Measurements from ENCODE around the gene GLI3. TPM values are rescaled to one million over a fixed set of nuclear protein-coding genes. Genes with fewer than 3 reads are reported as not detected.

Gene GLI3
- polyA plus RNA-seq, 2 of the 4 experiments (the other 2 are of a cell fraction) = 0.09 TPM; not detected in 1

DNA sequence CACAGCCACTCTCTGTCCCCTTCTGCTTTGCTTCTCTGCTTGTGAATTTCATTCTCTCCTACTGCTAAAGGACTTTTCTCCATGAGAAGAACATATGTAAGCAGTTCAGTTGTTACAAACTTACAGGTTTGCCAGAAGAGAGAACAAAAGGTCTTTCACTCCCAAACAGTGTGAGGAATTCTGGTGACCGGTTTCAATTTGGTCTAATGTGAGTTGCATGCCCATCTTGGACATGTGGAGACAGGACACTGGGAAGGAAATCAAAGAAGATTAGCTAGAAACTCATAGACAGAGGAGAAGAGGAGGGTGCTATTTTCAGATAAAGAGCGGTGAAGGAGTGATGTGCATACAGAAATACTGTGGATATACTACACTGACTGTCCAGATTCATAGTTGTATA is 324.6 kb downstream of the GLI3 start:
- DNase-seq (ENCODE audit: low read depth in 1 of 2, low spot score in 1 of 2) (no peak), ATAC-seq (no peak), FAIRE-seq (no peak)
- no peak overlapping the region for H3K4me3 ChIP-seq
- no peak overlapping the region for H3K27ac ChIP-seq
- WGBS (ENCODE audit: missing lambda C conversion rate) = 14% methylated on average over 2 of the region's 2 CpGs
- TF ChIP-seq RNF2 (IDR thresholded peaks at IDR 0.05; ENCODE audit: borderline replicate concordance, low read depth) (no peak), JUNB (IDR thresholded peaks at IDR 0.05) (no peak), ZNF302 (CRISPR knock-in tag; IDR thresholded peaks at IDR 0.05) (no peak), EHF (CRISPR knock-in tag; IDR thresholded peaks at IDR 0.05) (no peak), EP300 (IDR thresholded peaks at IDR 0.05) (no peak), POLR2AphosphoS2 (conservative IDR thresholded peaks at IDR 0.05; ENCODE audit: low read length) (no peak), GATA3 (IDR thresholded peaks at IDR 0.05; ENCODE audit: borderline replicate concordance) (no peak), ZC3H11A (IDR thresholded peaks at IDR 0.05) (no peak), CBX8 (IDR thresholded peaks at IDR 0.05) (no peak), NR3C1 (IDR thresholded peaks at IDR 0.05) (no peak), NPAS2 (CRISPR knock-in tag; IDR thresholded peaks at IDR 0.05; ENCODE audit: borderline replicate concordance) (no peak), MAZ (IDR thresholded peaks at IDR 0.05; ENCODE audit: borderline replicate concordance, low read depth, low read length) (no peak), HDAC2 (IDR thresholded peaks at IDR 0.05) (no peak)
- TF ChIP-seq, protein P1, sequence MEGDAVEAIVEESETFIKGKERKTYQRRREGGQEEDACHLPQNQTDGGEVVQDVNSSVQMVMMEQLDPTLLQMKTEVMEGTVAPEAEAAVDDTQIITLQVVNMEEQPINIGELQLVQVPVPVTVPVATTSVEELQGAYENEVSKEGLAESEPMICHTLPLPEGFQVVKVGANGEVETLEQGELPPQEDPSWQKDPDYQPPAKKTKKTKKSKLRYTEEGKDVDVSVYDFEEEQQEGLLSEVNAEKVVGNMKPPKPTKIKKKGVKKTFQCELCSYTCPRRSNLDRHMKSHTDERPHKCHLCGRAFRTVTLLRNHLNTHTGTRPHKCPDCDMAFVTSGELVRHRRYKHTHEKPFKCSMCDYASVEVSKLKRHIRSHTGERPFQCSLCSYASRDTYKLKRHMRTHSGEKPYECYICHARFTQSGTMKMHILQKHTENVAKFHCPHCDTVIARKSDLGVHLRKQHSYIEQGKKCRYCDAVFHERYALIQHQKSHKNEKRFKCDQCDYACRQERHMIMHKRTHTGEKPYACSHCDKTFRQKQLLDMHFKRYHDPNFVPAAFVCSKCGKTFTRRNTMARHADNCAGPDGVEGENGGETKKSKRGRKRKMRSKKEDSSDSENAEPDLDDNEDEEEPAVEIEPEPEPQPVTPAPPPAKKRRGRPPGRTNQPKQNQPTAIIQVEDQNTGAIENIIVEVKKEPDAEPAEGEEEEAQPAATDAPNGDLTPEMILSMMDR (IDR thresholded peaks at IDR 0.05) = no peak
- TF ChIP-seq, protein P2, sequence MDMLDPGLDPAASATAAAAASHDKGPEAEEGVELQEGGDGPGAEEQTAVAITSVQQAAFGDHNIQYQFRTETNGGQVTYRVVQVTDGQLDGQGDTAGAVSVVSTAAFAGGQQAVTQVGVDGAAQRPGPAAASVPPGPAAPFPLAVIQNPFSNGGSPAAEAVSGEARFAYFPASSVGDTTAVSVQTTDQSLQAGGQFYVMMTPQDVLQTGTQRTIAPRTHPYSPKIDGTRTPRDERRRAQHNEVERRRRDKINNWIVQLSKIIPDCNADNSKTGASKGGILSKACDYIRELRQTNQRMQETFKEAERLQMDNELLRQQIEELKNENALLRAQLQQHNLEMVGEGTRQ (IDR thresholded peaks at IDR 0.05) = no peak
- TF ChIP-seq, protein P3, sequence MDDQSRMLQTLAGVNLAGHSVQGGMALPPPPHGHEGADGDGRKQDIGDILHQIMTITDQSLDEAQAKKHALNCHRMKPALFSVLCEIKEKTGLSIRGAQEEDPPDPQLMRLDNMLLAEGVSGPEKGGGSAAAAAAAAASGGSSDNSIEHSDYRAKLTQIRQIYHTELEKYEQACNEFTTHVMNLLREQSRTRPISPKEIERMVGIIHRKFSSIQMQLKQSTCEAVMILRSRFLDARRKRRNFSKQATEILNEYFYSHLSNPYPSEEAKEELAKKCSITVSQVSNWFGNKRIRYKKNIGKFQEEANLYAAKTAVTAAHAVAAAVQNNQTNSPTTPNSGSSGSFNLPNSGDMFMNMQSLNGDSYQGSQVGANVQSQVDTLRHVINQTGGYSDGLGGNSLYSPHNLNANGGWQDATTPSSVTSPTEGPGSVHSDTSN (IDR thresholded peaks at IDR 0.05) = no peak
- TF ChIP-seq, protein P4, sequence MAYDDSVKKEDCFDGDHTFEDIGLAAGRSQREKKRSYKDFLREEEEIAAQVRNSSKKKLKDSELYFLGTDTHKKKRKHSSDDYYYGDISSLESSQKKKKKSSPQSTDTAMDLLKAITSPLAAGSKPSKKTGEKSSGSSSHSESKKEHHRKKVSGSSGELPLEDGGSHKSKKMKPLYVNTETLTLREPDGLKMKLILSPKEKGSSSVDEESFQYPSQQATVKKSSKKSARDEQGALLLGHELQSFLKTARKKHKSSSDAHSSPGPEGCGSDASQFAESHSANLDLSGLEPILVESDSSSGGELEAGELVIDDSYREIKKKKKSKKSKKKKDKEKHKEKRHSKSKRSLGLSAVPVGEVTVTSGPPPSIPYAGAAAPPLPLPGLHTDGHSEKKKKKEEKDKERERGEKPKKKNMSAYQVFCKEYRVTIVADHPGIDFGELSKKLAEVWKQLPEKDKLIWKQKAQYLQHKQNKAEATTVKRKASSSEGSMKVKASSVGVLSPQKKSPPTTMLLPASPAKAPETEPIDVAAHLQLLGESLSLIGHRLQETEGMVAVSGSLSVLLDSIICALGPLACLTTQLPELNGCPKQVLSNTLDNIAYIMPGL (CRISPR knock-in tag; IDR thresholded peaks at IDR 0.05; ENCODE audit: borderline replicate concordance) = no peak
- ChIA-PET POLR2A (no interaction called here), CTCF (interaction anchor here (0.8 kb wide), 1 partner anchor 28 kb away, joined by 3 read pairs; no protein-coding TSS in a partner anchor)
- no peaks in the 10 kb centered on the region for H3K9me3 ChIP-seq
- H3K4me2 ChIP-seq = no peak overlapping the region
- peaks cover 17% of the 10 kb centered on the region; the same call in 2 of the 3 replicates for H3K4me1 ChIP-seq

DNA sequence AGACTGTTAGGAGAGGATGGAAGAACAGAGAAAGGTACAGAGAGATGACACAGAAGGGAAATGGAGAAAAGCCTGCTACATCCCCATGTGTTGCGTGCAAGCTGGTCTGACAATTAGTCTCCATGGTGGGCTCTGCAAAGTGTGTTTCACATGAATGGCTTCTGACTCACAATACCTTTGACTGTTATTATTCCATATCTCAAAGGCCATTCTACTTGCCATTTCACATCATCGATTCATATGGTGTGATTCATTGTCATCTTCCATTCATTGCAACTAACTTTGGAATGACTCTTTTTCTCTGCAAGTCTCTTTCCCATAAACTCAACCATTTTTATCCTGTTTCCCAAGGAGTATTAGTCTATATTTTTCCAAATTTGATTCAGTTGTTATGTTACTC is 325.2 kb downstream of the GLI3 start:
- H3K27ac ChIP-seq = no peak overlapping the region
- ATAC-seq (no peak), FAIRE-seq (no peak), DNase-seq (ENCODE audit: low read depth in 1 of 2, low spot score in 1 of 2) (no peak)
- no peaks in the 10 kb centered on the region for H3K9me3 ChIP-seq
- no peak overlapping the region for H3K4me3 ChIP-seq
- POLR2A ChIA-PET = no interaction called here
- TF ChIP-seq JUNB (IDR thresholded peaks at IDR 0.05) = no peak
- no peak for TF ChIP-seq ZFP36 (IDR thresholded peaks at IDR 0.05; ENCODE audit: borderline replicate concordance, partially characterized antibody)
- TF ChIP-seq, protein P5, sequence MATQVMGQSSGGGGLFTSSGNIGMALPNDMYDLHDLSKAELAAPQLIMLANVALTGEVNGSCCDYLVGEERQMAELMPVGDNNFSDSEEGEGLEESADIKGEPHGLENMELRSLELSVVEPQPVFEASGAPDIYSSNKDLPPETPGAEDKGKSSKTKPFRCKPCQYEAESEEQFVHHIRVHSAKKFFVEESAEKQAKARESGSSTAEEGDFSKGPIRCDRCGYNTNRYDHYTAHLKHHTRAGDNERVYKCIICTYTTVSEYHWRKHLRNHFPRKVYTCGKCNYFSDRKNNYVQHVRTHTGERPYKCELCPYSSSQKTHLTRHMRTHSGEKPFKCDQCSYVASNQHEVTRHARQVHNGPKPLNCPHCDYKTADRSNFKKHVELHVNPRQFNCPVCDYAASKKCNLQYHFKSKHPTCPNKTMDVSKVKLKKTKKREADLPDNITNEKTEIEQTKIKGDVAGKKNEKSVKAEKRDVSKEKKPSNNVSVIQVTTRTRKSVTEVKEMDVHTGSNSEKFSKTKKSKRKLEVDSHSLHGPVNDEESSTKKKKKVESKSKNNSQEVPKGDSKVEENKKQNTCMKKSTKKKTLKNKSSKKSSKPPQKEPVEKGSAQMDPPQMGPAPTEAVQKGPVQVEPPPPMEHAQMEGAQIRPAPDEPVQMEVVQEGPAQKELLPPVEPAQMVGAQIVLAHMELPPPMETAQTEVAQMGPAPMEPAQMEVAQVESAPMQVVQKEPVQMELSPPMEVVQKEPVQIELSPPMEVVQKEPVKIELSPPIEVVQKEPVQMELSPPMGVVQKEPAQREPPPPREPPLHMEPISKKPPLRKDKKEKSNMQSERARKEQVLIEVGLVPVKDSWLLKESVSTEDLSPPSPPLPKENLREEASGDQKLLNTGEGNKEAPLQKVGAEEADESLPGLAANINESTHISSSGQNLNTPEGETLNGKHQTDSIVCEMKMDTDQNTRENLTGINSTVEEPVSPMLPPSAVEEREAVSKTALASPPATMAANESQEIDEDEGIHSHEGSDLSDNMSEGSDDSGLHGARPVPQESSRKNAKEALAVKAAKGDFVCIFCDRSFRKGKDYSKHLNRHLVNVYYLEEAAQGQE (IDR thresholded peaks at IDR 0.05) = no peak
- no peak for TF ChIP-seq EP300 (IDR thresholded peaks at IDR 0.05)
- TF ChIP-seq HEYL (CRISPR knock-in tag; IDR thresholded peaks at IDR 0.05) = no peak
- TF ChIP-seq, protein P6, sequence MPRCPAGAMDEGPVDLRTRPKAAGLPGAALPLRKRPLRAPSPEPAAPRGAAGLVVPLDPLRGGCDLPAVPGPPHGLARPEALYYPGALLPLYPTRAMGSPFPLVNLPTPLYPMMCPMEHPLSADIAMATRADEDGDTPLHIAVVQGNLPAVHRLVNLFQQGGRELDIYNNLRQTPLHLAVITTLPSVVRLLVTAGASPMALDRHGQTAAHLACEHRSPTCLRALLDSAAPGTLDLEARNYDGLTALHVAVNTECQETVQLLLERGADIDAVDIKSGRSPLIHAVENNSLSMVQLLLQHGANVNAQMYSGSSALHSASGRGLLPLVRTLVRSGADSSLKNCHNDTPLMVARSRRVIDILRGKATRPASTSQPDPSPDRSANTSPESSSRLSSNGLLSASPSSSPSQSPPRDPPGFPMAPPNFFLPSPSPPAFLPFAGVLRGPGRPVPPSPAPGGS (IDR thresholded peaks at IDR 0.05) = no peak
- no peak for TF ChIP-seq CBX2 (IDR thresholded peaks at IDR 0.05; ENCODE audit: borderline replicate concordance, low read depth)
- TF ChIP-seq EHMT2 (IDR thresholded peaks at IDR 0.05; ENCODE audit: low read depth) = no peak
- TF ChIP-seq KDM5A (IDR thresholded peaks at IDR 0.05) = no peak
- TF ChIP-seq, protein P7, sequence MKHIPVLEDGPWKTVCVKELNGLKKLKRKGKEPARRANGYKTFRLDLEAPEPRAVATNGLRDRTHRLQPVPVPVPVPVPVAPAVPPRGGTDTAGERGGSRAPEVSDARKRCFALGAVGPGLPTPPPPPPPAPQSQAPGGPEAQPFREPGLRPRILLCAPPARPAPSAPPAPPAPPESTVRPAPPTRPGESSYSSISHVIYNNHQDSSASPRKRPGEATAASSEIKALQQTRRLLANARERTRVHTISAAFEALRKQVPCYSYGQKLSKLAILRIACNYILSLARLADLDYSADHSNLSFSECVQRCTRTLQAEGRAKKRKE (CRISPR knock-in tag; IDR thresholded peaks at IDR 0.05; ENCODE audit: low read depth) = no peak
- no peak for TF ChIP-seq TP53 (CRISPR knock-in tag; IDR thresholded peaks at IDR 0.05)
- CTCF ChIA-PET = interaction anchor here (0.8 kb wide), 1 partner anchor 29 kb away, joined by 3 read pairs; no protein-coding TSS in a partner anchor
- no peak overlapping the region for H3K4me2 ChIP-seq
- WGBS (ENCODE audit: missing lambda C conversion rate) = 48% methylated on average over 2 of the region's 2 CpGs
- peaks cover 10% of the 10 kb centered on the region; the same call in 2 of the 3 replicates for H3K4me1 ChIP-seq
